Stimulated activated CD8-positive, alpha-beta memory T cell treated with anti-CD3 and anti-CD28 coated beads, Interleukin-4, amount 100 ng/mL, for 24 hours (primary cell): ENCODE measurements around the gene ZCCHC24.

ENCODE experiments used
- DNase-seq: peaks from one replicate; pipeline ENCODE4 v3.0.0-alpha.2; 2020; ENCODE audit warnings: low read depth

The ZCCHC24 gene

DNA sequence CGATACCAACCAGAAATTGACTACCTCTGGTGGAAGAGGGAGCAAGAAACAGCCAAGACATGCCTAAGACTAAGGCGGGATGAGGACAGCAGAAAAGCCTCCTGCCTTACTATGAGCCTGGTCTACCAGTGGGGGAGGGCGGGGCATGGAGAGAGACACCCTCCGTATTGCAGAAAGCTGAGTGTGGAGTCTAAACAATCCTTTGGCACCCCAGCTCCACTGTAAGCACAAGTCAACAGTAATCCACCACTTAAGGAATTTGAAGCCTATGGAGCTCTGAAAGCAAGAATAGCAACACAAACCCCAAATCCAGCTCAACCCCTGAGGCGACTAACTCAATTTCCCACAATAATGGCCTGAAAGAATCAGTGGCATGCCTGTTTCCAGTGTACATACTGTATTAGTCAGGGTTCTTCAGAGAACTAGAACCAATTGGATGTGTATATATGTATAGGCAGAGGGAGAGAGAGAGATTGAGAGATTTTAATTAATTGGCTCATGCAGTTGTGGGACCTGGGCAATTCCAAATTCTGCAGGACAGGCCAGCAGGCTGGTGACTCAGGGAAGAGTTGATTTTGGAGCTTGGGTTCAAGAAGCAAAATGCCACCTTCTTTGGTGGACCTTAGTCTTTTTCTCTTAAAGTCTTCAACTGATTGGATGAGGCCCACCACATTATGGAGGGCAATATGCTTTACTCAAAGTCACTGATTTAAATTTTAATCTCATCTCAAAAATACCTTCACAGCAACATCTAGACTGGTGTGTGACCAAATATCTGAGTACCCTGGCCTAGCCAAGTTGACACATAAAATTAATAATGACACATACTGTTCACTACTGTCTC is 84.7 kb downstream of the ZCCHC24 start:
- no peak for DNase-seq

DNA sequence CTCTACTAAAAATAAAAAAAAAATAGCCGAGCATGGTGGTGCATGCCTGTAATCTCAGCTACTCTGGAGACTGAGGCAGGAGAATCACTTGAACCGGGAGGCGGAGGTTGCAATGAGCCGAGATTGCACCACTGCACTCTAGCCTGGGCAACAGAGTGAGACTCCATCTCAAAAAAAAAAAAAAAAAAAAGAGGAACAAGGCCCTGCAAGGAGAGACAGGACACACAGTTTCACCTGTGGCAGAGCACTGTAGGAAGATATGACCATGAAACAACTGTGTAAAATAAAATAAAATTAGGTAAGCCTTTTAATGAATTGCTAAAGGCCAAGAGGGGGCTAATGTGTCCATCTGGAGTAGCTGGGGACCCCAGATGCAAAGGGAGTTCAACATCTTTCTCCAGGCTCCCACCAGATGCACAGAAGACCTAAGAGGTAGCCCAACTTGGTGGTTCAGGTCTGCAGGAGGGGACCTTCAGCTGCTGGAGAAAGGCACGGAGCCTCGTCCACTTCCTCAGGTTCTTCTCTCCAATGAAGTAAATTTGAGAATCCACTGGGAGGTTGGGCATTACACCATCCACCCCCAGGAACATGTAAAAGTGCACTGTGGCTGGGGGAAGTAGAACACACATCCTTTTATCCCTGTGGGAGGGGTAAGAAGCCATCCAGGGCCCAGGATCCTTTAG is 85.5 kb downstream of the ZCCHC24 start:
- DNase-seq: no peak

DNA sequence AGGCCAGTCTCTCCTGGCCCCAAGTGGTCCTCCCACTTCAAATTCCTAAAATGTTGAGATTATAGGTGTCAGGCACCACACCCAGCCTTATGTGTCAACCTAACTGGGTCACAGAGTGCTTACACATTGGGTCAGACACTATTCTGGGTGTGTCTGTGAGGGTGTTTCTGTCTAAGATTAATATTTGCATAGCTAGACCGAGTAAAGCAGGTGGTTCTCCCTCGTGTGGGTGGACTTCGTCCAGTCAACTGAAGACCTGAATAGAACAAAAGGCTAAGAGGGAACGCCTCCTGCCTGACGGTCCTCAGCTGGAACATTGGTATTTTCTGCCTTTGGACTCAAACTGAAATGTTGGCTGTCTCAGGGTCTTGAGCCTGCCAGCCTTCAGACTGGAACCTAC is 86.6 kb downstream of the ZCCHC24 start:
- no peak for DNase-seq

DNA sequence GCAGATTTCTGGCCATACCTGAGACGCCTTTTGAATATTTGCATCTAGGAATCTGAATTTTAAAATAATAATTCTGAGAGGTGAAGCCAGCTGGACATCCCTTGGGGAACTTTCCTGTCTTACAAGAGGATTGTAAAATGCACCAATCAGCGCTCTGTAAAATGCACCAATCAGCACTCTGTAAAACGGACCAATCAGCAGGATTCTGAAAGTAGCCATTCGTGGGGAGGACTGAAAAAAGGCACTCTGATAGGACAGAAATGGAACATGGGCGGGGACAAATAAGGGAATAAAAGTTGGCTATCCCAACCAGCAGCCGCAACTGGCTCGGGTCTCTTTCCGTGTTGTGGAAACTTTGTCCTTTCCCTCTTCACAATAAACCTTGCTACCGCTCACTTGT is 88.2 kb downstream of the ZCCHC24 start:
- no peak for DNase-seq

DNA sequence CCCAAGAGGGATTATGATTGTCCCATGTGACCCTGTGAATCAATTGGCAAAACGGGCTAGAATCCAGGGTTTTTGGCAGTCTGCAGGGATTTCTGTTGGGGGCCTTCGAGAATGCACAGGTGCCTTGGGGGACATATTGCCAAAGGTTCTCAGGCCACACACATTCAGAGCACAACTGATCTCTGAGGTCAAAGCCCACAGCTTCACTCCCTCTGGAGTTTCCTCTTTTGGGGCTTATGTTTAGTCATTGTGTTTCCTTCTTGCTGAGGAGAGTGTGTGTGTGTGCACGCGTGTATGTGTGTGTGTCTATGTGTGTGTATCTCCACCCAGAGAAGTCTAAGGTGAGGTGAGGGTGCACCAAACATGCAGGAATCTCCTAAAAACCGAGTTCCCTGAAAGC is 89.3 kb downstream of the ZCCHC24 start:
- no peak for DNase-seq

DNA sequence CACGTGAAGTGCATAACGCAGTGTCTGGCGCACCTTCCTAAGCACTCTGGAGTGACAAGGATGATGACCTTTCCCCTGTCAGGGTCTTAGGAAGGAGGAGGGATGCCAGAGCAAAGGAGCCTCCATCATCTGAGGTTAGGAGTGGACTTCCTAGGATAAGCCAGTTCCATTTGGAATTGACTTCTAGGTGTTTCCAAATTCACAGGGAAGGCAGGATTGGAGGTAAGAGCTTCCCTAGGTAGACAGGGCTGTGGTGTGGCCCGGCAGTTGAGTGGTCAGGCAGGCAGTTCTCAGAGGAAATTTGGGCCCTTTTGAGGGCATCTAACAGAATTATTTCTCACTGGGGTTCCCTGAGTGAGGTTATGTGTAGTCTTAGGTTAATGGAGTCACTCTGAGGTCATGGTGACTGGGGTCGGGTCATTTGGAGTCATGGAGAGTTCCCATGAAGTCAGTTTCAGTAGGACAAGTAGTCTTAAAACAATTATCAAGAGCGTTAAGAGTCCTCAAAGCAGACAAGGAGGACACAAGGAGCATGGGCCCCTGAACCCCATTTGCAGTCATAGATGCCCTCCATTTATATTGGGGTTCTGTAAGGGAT is 89.9 kb downstream of the ZCCHC24 start:
- no peak for DNase-seq

DNA sequence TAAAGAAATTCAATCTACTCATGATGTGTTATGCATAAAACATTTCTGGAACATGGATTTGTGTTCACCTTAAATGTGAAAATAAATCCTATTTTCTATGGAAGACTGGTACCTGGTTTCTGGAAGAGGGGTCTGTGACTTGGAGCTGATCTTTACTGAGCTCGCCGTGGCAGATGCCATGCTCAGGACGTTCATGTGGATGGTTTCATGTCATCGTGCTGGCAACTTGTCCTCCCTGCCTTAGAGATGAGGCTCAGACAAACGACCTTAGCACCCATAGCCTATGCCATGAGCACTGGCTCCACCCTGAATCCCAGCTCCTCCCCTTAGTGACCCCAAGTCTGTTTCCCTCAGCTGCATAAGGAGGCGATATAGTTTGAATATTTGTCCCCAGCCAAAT is 90.8 kb downstream of the ZCCHC24 start:
- DNase-seq: no peak

DNA sequence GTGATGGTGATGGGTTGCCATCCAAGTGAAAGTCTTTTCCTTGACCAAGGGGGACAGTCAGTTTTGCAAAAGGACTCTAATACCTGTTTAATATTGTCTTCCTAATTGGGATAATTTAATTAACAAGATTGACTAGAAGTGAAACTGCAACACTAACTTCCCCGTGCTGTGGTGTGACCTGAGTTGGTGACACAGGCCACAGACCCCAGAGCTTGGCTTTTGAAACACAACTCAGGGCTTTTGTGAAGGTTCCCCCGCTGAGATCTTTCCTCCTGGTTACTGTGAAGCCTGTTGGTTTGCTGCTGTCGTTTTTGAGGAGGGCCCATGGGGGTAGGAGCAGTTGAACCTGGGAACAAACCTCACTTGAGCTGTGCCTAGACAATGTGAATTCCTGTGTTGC is 91.3 kb downstream of the ZCCHC24 start:
- no peak for DNase-seq

DNA sequence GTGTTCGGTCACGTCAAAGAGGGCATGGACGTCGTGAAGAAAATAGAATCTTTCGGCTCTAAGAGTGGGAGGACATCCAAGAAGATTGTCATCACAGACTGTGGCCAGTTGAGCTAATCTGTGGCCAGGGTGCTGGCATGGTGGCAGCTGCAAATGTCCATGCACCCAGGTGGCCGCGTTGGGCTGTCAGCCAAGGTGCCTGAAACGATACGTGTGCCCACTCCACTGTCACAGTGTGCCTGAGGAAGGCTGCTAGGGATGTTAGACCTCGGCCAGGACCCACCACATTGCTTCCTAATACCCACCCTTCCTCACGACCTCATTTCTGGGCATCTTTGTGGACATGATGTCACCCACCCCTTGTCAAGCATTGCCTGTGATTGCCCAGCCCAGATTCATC is 91.7 kb downstream of the ZCCHC24 start:
- no peak for DNase-seq

DNA sequence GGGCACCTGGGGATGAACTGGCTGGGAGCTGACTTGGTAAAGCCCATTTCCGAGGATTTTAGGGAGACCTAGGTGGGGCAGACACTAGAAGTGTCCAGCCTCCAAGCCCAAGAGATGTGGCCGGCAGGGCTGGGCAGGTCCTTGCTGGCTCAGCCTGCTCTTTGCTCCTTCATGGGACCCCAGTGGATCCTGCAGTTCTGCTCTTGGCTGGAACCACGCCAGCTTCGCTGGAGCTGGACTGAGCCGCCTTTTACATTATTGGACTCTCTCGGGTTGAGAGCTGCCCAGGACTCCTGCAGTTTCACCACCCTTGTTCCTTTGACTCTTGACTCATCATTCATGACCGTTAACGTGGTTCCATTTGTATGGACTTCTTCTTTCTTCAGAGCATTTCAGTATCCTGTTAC is 92.4 kb downstream of the ZCCHC24 start:
- no peak for DNase-seq

DNA sequence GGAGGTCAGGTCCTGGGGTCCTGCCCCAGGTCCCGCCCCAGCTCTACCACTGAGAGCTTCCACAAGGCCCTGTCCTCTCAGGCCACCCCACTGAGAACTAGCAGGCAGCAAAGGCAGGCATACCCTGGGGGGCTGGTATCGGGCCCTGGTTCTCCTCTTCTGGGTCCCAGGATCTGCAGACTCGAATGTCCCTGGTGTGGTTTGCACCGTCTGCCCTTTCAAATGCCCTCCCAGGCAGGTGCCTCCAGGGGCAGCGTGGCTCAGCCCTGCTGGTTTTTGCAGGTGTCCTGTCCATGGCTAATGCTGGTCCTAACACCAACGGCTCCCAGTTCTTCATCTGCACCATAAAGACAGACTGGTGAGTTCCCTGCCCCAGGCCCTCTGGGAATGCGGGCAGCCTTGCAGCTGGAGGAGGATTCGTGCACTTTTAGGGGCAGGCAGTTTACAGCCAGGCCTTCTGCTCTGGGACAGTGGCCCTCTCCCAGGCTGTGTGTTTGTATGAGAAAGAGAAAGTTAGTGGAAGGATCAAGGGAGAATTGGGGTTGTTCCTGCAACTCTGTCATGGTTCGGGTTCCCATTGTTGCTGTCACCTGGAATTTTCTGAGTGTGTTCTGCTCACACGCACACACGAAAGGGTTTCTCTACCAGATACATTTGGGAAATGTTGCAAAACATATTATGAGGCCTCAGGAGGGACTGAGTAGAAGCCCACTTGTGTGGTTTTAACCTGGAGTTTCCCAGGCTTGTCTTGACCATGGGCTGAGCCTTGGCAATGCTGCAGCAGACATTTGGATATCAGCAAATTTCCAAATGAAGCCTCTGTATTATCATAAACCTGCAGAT is 93.2 kb downstream of the ZCCHC24 start:
- no peak for DNase-seq

DNA sequence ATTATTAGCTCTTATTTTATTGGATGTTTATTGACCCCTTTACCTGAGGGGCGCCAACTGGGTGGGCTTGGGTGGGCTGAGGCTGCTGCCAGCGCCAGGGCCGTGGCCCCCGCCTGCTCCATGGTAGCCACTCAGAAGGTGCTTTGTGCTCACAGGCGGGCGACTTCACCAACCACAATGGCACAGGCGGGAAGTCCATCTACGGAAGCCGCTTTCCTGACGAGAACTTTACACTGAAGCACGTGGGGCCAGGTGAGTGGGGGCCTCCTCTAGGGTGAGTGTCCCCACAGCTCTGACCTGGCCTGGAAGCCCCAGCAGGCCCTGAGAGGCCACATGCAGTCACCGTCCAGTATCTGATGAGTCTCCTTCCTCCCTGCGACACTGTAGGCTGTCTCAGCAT is 94.1 kb downstream of the ZCCHC24 start:
- DNase-seq: no peak

DNA sequence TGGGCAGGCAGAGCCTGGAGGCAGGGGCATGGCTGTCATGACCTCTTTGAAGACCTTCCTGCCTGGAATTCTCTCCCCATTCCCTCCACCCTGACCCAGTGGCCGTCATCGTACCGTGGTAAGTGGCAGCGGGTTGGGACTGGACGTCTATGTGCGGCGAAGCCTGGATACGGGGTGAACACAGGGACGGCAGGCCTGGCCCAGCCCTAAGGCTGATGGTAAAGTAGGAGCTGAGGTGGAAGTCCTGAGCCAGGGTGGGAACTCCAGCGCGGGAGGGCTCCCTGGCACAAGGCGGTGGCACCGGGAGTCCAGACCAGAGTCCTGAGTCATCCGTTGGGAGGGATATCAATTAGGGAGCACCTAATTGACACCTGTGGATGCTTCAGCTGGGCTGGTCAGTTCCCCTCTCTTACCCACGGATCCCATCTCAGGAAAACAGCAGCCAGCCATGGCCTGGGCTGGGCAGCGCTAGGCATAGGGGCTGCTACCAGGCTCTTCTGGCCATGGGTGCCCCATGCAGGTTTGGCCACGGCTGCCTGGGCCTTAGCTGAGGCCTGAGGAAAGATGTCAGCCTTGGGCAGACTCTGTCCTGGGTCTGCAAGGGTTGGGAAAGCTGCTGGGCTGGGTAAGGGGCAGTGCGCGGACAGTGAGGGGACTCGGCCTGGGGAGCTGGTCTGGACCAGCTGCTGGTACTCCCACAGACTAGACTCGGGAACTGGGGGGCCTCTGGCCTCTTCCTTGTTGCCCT is 94.8 kb downstream of the ZCCHC24 start:
- no peak for DNase-seq

DNA sequence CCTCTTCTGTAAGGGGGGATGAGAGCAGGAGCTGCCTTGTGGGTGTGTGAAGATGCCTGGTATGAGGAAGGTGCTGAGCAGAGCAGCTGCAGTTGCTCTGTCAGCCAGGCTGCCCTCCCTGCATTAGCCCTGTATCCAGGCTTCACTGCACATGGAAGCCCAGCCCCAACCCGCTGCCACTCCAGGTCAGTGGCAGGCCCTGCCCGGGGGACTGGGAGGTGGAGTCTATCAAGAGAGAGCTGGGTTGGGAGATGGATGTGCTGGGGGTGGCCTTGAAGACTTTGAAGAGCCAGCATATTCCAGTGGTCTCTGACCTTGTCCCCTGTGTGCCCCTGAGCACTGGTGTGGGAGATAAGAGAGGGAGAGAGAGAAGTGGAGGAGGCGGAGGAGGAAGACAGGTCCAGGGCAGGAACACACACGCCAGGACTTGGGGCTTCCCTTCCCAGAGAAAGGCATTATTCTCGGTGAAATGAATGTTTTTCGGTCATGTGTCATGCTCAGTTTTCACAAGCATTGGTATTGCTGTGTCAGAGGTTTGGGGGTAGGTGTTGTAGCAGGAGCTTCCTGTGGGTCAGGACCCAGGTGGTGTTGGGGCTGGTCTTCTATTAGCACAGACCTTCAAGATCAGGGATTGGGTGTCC is 95.5 kb downstream of the ZCCHC24 start:
- no peak for DNase-seq

DNA sequence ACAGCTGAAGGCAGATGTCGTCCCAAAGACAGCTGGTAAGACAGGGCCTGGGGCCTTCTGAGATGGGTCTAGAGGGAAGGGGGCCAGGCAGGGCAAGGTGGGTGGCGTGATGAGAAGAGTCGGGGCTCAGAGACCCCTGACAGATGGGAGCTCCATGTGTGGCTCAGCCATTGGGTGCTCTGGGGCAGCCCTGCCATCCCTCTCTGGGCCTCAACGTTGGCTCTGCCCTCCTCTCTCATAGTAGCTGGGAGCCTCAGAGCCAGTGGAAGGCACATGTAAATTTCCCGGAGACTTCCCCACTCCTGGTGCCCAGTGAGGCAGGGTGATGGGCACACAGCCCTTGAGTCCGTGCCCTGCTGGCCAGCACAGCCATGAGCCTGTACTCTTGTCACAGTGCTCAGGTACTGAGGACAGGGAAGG is 96.3 kb downstream of the ZCCHC24 start:
- DNase-seq: no peak

DNA sequence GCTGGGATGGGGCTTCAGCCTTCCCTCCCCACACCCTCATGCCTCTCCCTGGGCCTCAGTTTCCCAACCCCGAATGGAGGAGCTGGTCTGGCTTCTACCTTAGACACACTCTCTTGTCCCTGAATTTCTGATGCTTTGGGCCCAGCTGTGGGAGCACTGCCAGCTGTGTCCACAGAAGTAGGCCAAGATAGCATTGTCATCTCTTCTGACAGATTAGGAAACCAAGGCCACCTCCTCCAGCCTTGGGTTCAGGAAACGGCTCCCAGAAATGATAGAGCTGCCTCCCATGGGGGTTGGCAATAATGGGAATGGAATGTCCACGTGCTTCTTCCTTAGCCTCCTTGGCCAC is 96.8 kb downstream of the ZCCHC24 start:
- no peak for DNase-seq

DNA sequence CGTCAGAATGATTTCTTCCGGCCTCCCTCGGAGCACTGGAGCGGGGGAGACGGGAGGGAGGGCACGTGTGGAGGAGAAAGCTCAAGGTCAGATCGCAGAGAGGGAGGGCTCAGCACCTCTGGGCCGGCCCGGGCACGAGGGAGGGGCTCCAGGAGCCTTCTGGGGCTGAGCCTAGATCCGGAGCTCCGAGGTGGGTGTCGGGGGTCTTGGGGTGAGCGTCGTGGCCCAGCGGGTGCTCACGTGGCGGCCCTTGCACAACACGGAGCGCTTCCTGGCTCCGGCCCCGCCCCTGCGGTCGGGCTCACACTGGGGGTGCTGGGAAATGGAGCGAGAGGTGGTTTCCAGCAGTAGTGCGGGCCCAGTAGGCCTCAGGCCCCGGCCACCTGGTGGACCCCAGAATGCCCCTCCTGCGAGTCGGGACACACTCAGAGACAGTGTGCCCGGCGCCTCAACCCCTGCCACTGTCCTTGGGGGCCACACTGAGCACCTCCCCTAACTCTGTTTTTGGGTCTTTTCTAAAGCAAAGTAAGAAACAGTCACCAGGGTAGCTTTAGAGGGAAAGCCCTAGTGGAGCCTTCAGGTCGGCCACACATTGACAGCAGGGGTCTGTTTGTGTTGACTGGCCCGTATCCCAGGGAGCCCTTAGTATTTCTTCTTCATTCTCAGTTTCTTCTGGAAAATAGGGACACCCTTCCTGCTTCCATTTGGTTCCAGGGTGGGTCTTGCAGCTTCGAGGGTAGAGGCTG is 97.4 kb downstream of the ZCCHC24 start:
- peak; percentile 65 for DNase-seq

DNA sequence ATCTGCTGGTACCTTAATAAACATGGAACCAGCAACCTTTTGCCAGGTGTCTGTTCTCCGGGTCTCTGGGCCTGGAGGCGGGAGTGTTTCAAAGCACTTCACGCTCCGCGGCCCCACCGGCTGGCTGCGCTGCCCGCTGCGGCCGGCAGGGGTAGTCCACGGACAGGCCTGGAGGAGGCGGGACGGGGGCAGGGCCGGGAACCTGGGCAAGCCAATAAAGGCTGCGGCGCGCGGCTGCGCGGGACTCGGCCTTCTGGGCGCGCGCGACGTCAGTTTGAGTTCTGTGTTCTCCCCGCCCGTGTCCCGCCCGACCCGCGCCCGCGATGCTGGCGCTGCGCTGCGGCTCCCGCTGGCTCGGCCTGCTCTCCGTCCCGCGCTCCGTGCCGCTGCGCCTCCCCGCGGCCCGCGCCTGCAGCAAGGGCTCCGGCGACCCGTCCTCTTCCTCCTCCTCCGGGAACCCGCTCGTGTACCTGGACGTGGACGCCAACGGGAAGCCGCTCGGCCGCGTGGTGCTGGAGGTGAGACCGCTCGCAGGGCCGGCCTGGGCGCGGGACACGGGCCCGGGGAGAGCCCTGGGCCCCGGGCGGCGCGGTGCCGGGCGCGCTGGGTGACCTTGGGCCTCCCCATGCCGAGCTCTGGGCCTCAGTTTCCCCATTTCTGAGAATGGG is 98.1 kb downstream of the ZCCHC24 start, which contains the start of gene PPIF:
Gene PPIF (plus strand): TSS at position 244 of the 668 bp plus-strand sequence. CDS start 80 bp downstream, at position 324.
- DNase-seq: peak; percentile 91

DNA sequence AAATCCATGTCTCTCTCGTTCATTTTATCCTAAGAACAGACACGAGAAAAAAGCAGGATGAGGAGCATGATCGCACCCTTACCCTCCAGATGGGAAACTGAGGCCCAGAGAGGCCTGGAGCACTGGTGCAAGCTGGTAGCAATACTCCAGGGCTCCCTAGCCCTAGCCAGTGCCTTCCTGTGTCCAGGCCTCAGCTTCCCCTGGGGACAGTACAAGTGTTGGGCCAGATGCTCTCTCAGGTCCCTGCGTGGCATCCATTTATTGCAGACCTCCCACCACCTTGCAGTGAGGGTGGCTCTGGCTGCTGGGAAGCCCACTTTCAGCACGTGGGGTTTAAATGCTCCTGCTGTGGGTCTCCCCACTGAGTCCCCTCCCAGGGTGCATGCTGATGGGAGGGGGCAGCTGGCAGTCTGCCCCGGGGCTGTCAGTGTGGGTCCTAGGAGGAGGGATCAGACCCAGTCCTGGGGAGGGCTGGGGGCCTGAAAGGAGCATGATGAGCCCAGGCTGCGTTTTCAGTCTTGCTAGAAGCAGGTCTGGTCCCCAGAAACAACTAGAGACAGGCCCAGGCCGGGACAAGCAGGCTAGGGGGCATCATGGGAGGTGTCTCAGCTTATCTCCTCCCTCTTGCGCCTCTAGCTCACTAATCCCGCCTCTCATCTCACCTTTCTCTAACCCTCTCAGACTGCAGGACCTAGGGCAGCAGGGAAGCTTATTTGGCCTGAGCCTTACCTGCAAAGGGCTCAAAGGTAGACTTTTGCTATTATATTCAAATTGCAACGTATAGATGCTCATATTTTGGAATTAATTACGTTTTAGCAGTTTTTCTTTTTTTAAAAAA is 98.8 kb downstream of the ZCCHC24 start:
- DNase-seq: no peak
